ENCODE results near the gene SLC25A2. TPM values are rescaled to one million over a fixed set of nuclear protein-coding genes. Genes with fewer than 3 reads are reported as not detected.

SLC25A2 gene
- total RNA-seq, 1 donor: 0.36 TPM

DNA sequence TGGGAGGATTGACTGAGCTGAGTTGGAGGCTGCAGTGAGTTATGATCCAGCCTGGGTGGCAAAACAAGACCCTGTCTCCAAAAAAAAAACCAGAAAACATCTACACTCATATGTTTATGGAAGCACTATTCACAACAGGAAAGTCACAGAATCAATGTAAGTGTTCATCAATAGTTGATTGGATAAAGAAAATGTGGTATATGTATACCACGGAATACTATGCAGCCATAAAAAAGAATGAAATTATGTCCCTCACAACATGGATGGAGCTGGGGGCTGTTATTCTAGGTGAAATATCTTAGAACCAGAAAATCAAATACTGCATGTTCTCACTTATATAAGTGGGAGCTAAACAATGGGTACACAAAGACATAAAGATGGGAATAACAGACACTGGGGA, 2.8 kb upstream of the SLC25A2 start:
- TF ChIP-seq CTCF (IDR thresholded peaks at IDR 0.05; ENCODE audit: extremely low read depth, low read depth, low read length): no peak
- Histone ChIP-seq H3K9me3 (ENCODE audit: low read depth, low read length) (peaks cover 9% of the 10 kb centered on the region), H3K4me2 (ENCODE audit: insufficient read depth, low read length) (no peak overlapping the region), H4K20me1 (ENCODE audit: insufficient read depth, low read length) (peaks cover 3% of the 10 kb centered on the region), H3K27ac (ENCODE audit: low read depth, low read length) (no peak overlapping the region), H3K4me3 (ENCODE audit: insufficient read depth, low read length) (no peak overlapping the region), H2AFZ (ENCODE audit: low read length) (no peak overlapping the region), H3K27me3 (ENCODE audit: insufficient read depth, low read length) (no peaks in the 10 kb centered on the region), H3K36me3 (ENCODE audit: insufficient read depth, low read length) (no peaks in the 10 kb centered on the region), H3K79me2 (ENCODE audit: insufficient read depth, low read length) (peaks cover 21% of the 10 kb centered on the region), H3K4me1 (ENCODE audit: insufficient read depth, low read length) (no peaks in the 10 kb centered on the region)
- DNase-seq (ENCODE audit: insufficient read length, low spot score, missing footprints): no peak

GRCh38 chr5:141298376-141298775, 5.5 kb downstream of the SLC25A2 start:
- H3K9me3 ChIP-seq (ENCODE audit: low read depth, low read length): peaks cover 1% of the 10 kb centered on the region
- no peak for TF ChIP-seq CTCF (IDR thresholded peaks at IDR 0.05; ENCODE audit: extremely low read depth, low read depth, low read length)
- no peak overlapping the region for H3K27ac ChIP-seq (ENCODE audit: low read depth, low read length)
- H4K20me1 ChIP-seq (ENCODE audit: insufficient read depth, low read length): no peaks in the 10 kb centered on the region
- no peaks in the 10 kb centered on the region for H3K4me1 ChIP-seq (ENCODE audit: insufficient read depth, low read length)
- no peak for DNase-seq (ENCODE audit: insufficient read length, low spot score, missing footprints)
- H2AFZ ChIP-seq (ENCODE audit: low read length): no peak overlapping the region
- no peaks in the 10 kb centered on the region for H3K27me3 ChIP-seq (ENCODE audit: insufficient read depth, low read length)
- H3K36me3 ChIP-seq (ENCODE audit: insufficient read depth, low read length): no peaks in the 10 kb centered on the region
- no peak overlapping the region for H3K4me2 ChIP-seq (ENCODE audit: insufficient read depth, low read length)
- peaks cover 2% of the 10 kb centered on the region for H3K79me2 ChIP-seq (ENCODE audit: insufficient read depth, low read length)
- H3K4me3 ChIP-seq (ENCODE audit: insufficient read depth, low read length): no peak overlapping the region

- Histone ChIP-seq H3K4me1 (ENCODE audit: insufficient read depth, low read length) (no peaks in the 10 kb centered on the region), H4K20me1 (ENCODE audit: insufficient read depth, low read length) (no peaks in the 10 kb centered on the region), H3K4me2 (ENCODE audit: insufficient read depth, low read length) (no peak overlapping the region), H3K79me2 (ENCODE audit: insufficient read depth, low read length) (no peaks in the 10 kb centered on the region), H3K36me3 (ENCODE audit: insufficient read depth, low read length) (no peaks in the 10 kb centered on the region), H3K4me3 (ENCODE audit: insufficient read depth, low read length) (no peak overlapping the region), H3K27ac (ENCODE audit: low read depth, low read length) (no peak overlapping the region), H3K27me3 (ENCODE audit: insufficient read depth, low read length) (no peaks in the 10 kb centered on the region), H3K9me3 (ENCODE audit: low read depth, low read length) (no peaks in the 10 kb centered on the region), H2AFZ (ENCODE audit: low read length) (no peak overlapping the region)
- TF ChIP-seq CTCF (IDR thresholded peaks at IDR 0.05; ENCODE audit: extremely low read depth, low read depth, low read length): no peak
- DNase-seq (ENCODE audit: insufficient read length, low spot score, missing footprints): no peak
These were observed 30.9 kb downstream of the SLC25A2 start for GRCh38 chr5:141272906-141273305.

DNA sequence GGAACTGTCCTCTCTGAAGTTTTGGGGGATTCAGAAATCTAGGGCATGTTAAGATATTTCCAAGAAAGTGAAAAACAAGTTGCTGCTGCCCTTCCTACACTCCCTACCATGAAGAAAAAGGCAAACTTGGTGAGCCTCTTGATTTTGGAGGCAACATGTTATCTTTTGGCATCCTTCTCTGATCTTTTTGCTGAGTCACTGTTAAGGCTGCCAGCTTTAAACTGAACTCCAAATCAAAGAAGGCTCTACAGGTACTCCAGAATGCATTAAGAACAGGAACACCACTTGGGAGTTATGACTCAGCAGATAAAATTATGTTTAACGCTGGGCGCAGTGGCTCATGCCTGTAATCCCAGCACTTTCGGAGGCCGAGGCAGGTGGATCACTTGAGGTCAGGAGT, 34.7 kb downstream of the SLC25A2 start:
- no peaks in the 10 kb centered on the region for H3K36me3 ChIP-seq (ENCODE audit: insufficient read depth, low read length)
- DNase-seq (ENCODE audit: insufficient read length, low spot score, missing footprints): no peak
- H3K9me3 ChIP-seq (ENCODE audit: low read depth, low read length): peaks cover 12% of the 10 kb centered on the region
- no peaks in the 10 kb centered on the region for H3K27me3 ChIP-seq (ENCODE audit: insufficient read depth, low read length)
- no peak overlapping the region for H3K27ac ChIP-seq (ENCODE audit: low read depth, low read length)
- H3K4me3 ChIP-seq (ENCODE audit: insufficient read depth, low read length): no peak overlapping the region
- H4K20me1 ChIP-seq (ENCODE audit: insufficient read depth, low read length): no peaks in the 10 kb centered on the region
- no peak overlapping the region for H3K4me2 ChIP-seq (ENCODE audit: insufficient read depth, low read length)
- H3K79me2 ChIP-seq (ENCODE audit: insufficient read depth, low read length): no peaks in the 10 kb centered on the region
- TF ChIP-seq CTCF (IDR thresholded peaks at IDR 0.05; ENCODE audit: extremely low read depth, low read depth, low read length): no peak
- H3K4me1 ChIP-seq (ENCODE audit: insufficient read depth, low read length): no peaks in the 10 kb centered on the region
- no peak overlapping the region for H2AFZ ChIP-seq (ENCODE audit: low read length)

Data from osteoblast (primary cell).